TTC549 (cell line): ENCODE data around the gene PABPN1L.
"Not testable (repeated sequence)": the region's sequence is repeated elsewhere in the genome, so short reads cannot be mapped to it uniquely, and the experiment has no call there.

Experiments used
- FAIRE-seq: peaks from 2 replicates; lab custom pipeline; 2012; peaks lifted over from hg19 to GRCh38; lab: Jason Lieb, UNC

The PABPN1L gene

DNA sequence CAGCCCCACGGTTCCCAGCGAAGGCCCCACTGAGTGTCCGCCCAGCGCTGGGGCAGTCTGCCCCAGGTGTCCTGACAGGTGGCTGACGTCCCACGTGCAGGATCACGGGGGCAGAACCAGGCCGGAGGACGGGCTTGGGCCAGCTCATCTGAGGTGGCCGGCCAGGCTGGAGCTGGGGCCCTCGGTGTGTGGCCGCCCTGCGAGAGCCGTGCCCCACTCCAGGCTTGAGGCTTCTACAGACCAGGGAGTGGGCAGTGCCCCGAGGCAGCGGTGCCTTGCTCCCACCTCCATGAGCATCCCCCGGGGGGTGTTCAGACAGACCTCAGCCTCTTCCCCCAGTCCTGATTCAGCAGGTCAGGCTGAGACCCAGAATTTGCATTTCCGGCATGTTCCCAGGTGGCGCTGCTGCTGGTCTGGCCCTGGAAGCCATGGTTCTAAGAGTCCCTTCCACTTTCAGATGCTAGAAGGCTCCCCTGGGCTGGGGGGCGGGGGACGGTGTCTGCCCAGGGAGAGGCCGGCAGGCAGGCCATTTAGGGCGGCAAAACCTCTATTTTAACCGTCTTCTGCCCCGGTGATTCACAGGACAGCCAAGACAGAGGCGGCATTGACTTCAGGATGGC is 35.4 kb upstream of the PABPN1L start:
- no peak for FAIRE-seq

- no peak for FAIRE-seq
Measured at GRCh38 chr16:88900662-88901052, 34.2 kb upstream of the PABPN1L start.

- FAIRE-seq: no peak
Measured at GRCh38 chr16:88899901-88900661, 33.6 kb upstream of the PABPN1L start.

DNA sequence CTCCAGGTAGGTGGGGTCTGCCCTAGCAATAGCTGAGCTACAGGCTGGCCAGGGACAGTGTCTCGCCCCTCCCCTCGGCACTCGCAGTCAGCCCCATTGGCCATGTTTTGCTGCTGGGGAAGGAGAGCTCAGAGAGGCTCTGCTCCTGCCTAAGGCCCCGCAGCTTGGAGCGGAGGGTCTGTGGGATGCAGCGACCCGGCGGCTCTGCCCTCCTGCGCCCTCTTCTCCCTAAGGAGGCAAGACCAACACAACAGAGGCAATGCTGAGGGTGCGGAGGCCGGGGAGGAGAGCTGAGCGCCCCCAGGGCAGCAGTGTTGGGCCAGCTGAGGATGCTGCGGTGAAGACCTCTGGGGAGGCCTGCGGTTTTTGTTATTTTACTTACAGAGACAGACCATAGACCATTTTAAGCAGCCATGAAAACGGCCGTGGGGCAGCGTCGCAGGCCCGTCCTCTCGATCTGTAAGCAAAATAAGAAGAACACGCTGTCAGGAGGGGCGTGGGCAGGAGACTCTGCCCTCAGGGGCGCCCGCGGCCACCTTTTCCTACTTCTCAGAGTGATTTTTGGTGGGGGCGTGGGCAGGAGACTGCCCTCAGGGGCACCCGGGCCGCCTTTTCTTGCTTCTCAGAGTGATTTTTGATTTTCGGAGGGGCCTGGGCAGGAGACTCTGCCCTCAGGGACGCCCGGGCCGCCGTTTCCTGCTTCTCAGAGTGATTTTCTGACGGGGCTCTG is 31.4 kb upstream of the PABPN1L start:
- no peak for FAIRE-seq

DNA sequence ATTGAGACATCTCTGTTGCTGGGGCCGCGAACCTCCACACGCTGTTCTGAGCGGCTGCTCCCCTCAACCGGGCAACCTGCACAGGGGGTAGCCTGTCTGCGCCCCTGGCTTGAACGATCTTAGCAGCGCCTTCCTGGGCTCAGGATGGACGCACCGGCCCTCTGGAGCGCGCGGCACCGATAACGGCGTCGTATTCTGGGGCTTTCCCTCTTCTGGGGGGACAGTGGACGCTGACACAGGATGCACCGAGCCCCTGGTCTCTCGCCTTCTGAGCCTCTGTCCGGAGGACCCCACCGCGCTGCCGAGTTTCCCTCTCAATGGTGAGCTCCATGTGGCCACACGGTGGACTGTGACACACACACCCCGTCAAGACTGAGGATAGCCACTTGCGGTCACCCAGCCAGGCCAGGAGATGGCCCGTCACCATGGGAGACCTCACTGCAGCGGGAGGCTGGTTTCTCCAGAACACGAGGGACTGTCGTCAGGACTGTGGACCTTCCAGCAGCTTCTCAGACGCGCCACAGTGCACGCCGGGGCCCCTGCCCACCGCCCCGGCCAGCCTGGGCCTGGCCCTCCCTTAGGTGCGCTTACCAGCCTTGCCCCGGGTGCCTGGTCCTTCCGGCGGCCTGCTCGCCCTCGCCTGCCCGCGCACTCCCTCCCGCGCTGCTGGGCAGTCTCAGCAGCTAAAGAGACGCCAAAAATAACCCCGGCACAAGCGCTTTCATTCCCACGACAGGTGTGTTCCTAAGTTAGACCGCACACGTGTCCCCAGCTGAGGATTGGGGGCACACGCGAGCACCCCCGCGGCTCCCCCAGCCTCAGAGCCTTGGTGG is 30.0 kb upstream of the PABPN1L start:
- no peak for FAIRE-seq

DNA sequence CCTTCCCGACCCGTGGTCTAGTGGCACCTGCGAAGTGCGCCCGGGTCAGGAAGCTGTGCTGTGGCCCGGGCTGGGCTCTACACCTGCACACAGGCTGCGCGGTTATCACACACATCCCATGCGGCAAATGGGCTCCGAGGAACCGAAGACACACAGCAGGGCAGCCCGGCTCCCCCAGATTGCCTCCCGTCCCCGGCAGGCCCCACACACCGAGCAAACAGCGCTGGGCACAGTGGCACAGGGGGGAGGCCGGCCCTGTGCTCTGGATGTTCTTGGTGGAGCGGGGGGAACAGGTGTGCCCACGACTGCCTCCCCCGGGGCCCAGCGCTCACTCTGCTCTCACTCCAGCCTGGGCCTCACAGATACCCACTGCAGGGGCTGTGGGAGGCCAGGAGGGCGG is 28.9 kb upstream of the PABPN1L start:
- no peak for FAIRE-seq

- no peak for FAIRE-seq
Measured at GRCh38 chr16:88894681-88895300, 28.3 kb upstream of the PABPN1L start.

DNA sequence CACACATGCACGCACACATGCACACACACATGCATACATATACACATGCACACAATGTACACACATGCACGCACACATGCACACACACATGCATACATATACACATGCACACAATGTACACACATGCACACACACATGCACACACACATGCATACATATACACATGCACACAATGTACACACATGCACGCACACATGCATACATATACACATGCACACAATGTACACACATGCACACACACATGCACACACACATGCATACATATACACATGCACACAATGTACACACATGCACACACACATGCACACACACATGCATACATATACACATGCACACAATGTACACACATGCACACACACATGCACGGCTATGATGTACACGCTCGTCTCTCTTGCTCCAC is 27.8 kb upstream of the PABPN1L start:
- FAIRE-seq: not testable (repeated sequence)

DNA sequence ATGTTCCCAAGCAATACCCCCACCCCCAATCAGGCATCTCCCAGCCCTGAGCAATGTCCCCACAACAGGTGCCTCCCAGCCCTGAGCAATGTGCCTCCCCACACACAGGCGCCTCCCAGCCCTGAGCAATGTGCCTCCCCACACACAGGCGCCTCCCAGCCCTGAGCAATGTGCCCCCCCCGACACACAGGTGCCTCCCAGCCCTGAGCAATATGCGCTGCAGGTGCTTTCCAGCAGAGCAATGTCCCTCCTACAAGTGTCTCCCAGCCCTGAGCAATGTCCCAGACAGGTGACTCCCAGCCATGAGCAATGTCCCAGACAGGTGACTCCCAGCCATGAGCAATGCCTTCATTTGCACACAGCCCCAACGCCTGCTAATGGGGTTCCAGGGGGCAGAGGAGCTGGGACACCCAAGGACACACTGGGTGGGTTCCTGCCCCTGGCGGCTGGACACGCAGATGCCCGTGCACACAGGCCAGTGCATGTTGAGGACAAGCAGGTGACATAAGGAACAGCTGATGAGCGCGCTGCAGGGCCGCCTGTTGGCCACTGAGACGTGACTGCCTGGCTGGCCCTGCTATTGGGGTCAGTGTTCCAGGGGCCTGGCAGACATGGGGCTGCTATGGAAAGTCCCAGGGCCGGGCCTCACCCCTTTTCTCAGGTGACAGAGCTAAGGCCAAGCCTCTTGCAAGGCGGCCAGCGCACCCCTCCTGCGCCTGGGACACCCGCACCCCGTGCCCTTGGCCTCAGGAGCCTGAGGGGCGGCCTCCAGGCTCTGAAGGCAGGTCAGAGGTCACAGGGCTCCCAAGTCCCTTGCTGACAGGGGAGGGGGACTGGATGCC is 26.9 kb upstream of the PABPN1L start:
- no peak for FAIRE-seq

DNA sequence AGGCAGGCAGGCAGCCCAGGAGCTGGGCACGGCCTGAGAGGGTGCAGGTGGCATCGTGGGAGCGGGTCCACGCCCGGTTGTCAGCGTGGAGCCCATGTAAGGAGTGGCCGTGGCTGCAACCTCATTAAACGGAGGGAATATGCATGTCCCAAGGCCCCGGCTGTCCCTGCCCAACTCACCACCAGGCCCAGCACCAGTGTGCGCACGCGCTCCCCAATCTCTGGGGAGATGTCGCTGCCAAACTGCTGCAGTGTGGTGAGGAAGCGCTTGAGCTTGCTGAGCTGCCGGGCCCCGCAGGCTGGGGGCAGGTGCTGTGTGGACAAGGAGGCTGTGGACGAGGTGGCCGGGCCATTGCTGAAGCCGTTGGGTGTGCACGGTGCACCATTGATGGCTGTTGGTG is 25.6 kb upstream of the PABPN1L start:
- no peak for FAIRE-seq

DNA sequence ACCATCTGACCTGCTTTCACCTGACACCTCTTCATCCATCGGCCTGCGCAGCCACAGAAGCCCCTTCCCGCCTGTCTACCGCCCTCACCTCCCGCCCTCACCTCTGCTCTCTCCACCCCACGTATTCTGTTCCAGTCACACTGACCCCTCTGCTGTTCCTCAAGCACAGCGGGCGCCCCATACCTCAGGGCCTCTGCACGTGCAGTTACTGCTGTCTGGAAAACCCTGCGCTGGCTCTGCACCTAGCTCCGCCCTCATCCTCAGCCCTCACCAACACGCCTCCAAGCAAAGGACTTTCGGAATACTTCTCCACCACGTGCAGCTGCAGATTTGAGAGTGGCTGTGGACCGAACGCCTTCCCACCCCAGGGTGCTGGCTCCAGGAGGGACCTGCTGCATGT is 24.6 kb upstream of the PABPN1L start:
- no peak for FAIRE-seq

DNA sequence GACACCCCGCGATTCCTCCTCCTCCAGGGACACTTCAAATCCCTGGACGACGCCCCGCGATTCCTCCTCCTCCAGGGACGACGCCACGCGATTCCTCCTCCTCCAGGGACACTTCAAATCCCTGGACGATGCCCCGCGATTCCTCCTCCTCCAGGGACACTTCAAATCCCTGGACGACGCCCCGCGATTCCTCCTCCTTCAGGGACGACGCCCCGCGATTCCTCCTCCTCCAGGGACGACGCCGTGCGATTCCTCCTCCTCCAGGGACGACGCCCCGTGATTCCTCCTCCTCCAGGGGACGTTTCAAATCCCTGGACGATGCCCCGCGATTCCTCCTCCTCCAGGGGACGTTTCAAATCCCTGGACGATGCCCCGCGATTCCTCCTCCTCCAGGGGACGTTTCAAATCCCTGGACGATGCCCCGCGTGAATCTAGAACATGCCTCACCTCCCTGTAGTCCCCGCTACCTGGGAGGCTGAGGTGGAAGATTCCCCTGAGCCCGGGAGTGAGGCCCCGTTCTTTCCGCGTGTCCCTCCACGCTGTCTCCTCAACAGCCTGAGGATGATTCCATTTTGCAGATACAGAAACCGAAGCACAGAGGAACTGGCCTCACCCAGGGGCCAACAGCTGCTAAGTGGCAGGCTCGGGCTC is 23.4 kb upstream of the PABPN1L start:
- FAIRE-seq: not testable (repeated sequence)

GRCh38 chr16:88888461-88889387 is 22.3 kb upstream of the PABPN1L start:
- FAIRE-seq: no peak

GRCh38 chr16:88888057-88888456 is 21.6 kb upstream of the PABPN1L start:
- no peak for FAIRE-seq

DNA sequence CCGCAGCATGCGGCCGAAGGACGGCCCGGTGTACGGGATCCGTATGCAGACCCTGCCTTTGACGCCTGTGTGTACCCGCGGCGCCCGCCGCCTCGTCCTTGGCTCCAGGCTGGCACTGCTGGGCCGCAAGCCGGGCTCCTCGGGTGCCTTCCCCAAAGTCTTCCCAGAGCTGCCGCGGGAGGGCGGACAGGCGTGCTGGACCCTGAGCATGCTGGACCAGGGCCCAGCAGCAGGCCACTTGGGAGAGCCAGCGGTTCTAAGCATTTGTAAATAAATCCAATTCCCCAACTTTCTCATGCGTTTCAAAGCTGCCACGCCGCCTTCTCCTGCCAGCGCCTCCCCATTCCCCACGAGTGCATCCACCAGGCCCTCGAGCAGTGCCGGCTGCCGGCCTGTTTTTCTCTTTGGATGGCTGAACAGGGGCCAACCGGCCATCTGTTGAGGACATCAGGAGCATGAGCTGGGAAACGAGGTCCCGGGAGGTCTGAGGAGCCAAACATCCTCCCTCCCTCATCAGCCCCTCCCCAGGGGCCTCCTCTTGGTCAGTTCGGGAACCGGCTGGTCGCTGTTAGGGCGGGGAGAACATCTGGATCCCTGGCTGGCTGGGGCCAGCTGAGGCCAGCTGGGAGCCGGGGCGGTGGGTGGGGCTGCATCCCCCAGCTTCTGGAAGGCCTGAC is 20.5 kb upstream of the PABPN1L start:
- FAIRE-seq: no peak

GRCh38 chr16:88886420-88886844 is 20.0 kb upstream of the PABPN1L start:
- no peak for FAIRE-seq

DNA sequence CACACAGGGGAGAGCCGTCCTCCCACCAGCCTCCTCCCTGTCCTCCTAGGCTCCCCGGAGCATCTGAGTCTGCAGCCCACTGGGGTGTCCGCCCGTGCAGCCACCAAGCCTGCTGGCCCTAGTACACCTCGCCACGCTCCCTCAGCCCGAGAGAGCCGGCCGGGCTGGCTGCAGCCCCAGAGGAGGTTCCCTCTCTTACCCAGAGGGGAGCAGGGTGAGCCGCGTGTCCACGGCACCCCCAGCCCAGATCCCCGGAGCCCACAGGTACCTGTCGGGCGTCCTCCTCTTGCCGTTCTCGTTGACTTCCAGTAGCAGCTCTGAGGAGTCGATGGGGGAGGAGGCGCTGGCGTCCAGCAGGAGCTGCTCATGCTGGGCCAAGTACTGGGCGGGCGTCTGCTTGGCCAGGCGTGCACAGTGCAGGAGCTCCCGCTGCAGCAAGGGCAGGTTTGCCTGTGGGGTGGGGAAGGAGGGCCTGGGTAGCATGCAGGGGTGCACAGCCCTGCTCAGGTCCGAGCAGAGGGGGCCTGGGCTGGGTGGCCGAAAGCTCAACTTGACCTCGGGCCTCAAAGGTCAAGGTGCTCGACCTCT is 19.3 kb upstream of the PABPN1L start:
- FAIRE-seq: no peak

DNA sequence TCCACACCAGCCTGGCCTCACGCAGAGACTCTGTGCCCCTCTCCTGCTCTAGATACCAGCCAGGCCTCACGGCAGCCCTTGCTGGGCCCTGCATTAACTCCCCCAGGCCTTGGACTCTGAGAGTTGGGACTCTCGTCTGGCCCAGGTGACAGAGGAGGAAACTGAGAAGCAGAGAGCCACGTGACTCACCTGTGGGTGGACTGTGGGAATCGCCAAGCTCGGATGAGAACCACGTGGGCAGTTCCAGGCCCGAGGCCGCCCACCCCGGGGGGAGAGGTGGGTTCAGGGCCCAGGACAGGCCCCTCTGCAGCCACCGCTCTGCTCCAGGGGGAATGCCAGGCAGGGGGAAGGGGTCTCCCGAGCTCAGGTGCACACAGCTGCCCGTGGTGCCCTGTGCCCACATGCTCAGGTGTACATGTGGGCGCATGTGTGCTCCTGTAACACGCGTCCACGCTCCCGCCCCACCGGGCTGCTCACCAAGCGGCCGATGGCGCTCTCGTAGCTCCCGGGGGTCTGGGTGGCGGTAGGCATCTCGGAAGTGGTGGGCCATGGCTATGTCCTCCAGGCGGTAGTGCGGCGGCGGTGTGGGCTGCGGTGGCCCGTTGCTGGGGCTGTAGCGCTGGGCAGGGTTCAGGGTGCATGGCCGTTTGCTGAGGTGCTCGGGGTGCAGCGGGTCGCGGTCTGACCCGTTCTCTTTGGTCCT is 18.3 kb upstream of the PABPN1L start:
- FAIRE-seq: no peak
